Renal cortex interstitium (tissue), 11 donors: ENCODE data around the gene ANAPC1. TPM values are rescaled to one million over a fixed set of nuclear protein-coding genes. Genes with fewer than 3 reads are reported as not detected.
A peak's percentile ranks its signal among the peaks of the same experiment; 100 is the strongest.
"Not testable (repeated sequence)": the region's sequence is repeated elsewhere in the genome, so short reads cannot be mapped to it uniquely, and the experiment has no call there.

Experiments
- DNase-seq, 11 donors: peaks; one replicate each; pipeline ENCODE4 v3.0.0-alpha.2; 2013; ENCODE audit warnings: low read depth in 9 of 11, low spot score in 4 of 11; ENCODE audit errors: extremely low read depth in 1 of 11
- polyA plus RNA-seq, 3 donors: library from polyadenylated mRNA; unstranded; fragments of 120-200 nt; gene quantifications; one replicate each; pipeline ENCODE4 v1.2.1, GENCODE V29; 2013; ENCODE audit not compliant: insufficient read length in 3 of 3

The ANAPC1 gene
- polyA plus RNA-seq, 3 donors: 31.1 to 38.1 (median 32.0) TPM

DNA sequence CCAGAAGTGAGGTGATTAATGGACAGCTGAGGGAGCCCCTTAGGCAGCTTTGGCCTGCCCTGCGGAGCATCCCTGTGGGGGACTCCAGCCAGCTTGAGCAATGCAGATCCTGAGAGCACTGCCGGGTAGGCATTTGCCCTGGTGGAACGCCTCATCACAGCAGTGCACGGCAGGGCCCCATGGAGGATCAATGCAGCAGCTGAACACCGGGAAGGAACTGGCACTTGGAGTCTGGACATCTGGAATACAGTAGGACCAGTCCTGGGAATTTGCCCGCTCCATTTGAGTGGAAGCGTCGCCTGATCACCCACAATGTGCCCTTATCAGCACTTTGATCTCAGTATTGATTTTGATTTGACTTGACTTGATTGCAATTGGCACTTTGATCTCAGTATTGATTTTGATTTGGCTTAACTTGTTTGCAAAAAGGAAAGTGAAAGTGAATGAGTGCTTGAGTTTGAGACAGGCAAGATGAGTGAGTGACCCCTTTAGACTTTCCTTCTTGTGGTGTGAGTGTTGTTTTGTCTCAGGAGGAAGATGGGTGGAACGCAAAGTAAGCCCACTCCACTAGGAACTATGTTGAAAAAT, 123.2 kb downstream of the ANAPC1 start:
- DNase-seq: not testable (repeated sequence)

DNA sequence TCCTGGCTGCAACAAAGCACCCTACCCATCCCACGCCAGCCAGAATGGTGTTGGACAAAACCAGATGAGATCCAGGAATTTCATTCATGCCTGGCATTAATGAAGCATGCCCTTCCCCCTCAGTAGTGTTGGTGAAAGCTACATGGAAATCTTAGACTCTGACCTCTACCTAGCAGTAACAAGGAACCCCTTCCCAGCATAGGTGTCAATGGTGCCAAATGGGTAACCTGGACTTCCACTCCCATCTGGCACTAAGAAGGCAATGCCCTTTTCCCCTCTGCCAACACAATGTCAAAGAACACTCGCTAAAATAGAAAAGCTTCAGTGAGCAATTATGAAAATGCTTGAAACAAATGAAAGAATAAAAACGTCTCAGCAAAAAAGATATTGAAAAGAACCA, 131.5 kb downstream of the ANAPC1 start:
- not testable (repeated sequence) for DNase-seq

DNA sequence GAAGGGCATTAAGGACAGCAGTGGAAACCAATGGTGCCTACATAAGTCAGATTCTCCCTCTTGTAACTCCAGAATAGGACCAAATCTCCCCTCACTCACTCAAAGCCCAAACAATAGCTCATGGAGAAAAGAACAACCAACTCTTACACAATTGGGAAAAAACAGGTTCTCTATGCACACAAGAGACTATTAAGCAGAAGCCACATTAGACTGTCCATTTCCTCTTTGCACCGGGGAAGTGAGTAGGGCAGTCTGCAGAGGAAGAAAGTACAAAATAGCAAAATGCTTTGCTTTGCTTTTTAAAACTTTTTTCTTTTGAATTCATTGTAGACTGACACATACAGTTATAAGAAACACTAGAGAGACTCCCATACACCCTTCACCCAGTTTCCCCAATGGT, 133.4 kb downstream of the ANAPC1 start:
- DNase-seq: not testable (repeated sequence)

GRCh38 chr2:111748429-111748828, 135.6 kb downstream of the ANAPC1 start:
- not testable (repeated sequence) for DNase-seq

- DNase-seq: not testable (repeated sequence)
Observed at GRCh38 chr2:111747410-111748115, 136.4 kb downstream of the ANAPC1 start.

GRCh38 chr2:111744751-111745150, 139.2 kb downstream of the ANAPC1 start:
- not testable (repeated sequence) for DNase-seq

DNA sequence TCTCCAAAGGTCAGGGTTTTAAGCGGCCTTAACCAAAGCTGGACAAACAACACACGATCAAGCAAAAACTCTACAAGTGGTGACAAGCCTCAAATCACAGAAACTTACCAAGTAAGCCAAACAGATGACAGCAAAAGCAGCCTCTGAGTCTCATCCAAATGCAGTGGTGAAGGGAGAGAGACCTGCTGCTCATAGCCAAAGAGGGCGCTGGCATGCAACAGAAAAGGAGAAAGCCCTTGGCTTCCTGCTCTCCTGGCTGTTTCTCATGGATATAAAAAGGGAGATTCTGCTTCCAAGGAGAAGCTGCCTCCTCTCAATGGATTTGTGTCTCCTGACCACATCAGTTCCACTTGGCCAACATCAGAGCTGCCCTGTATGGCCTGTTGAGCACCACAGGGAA, 142.5 kb downstream of the ANAPC1 start:
- not testable (repeated sequence) for DNase-seq

- DNase-seq: peak in 5 of 11 donors; percentile 10 to 47 (median 25)
Observed at GRCh38 chr2:111735838-111736721, 147.9 kb downstream of the ANAPC1 start.

GRCh38 chr2:111735420-111735819, 148.6 kb downstream of the ANAPC1 start:
- DNase-seq: not testable (repeated sequence)

DNA sequence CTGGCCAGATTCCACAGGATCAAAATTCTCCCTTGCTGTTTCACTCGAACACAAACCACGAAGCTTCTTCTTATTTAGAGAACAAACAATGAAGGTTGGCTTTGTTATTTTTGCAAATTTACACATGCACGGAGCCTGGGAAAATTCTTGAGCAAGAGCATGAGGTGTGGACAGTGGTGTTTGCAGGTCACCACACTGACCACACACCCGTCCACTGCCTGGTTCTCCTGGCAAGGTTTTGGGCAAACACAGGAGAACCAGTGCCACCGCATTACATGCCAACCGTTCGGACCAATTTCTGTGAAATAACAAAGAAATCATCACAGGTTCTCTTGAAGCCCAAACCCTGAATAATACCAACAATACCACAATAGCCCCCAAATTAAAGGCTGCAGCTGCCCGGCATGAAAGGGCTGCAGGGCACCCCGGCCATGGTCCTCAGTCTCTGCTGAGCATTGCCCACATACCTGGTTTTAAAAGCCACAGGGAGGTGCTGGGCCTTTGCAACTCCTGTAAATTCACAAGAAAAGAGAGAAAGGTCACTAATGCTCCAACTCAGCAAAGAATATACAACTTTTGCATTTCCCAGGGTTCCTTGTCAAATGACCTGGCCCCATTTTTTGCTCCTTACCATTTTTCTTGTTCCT, 154.1 kb downstream of the ANAPC1 start:
- not testable (repeated sequence) for DNase-seq

DNA sequence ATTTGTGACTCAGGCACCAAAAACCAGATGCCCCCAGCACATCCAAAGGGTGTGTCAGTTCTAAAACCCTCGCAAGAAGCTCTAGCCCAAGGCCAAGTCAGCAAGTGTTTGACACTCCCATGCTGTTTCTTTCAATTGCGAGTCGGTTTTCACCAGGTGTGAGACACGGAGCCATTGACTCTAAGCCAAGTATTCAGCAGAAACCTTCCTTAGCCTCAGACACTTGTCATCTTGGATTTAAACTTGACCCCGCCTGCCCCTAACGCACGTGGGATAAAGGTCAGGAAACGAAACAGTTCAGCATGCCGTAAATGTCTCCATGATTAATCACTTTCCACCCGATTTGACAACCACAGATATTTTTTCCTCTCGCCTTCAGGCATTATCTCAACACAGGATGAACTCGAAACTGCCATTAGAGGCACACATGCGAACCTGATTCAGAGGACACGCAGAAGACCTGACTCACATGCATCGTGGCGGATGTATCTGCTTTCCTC, 156.3 kb downstream of the ANAPC1 start:
- not testable (repeated sequence) for DNase-seq

- DNase-seq: not testable (repeated sequence)
Observed at GRCh38 chr2:111725742-111726141, 158.3 kb downstream of the ANAPC1 start.

- DNase-seq: not testable (repeated sequence)
Observed at GRCh38 chr2:111719610-111720009, 164.4 kb downstream of the ANAPC1 start.

Other genes starting within 250 kb of the ANAPC1 start
- 10 to 100 TPM; 17.0 to 20.4 (median 18.7) TPM for gene MERTK, start 14.4 kb upstream of the ANAPC1 start, polyA plus RNA-seq
- 10 to 100 TPM; 16.2 to 24.1 (median 22.7) TPM for gene TMEM87B, start 171.1 kb upstream of the ANAPC1 start, polyA plus RNA-seq